Osteocyte (in vitro differentiated cells): ENCODE results near the gene CDCP2. TPM values are rescaled to one million over a fixed set of nuclear protein-coding genes. Genes with fewer than 3 reads are reported as not detected.

Source experiments
- DNase-seq: peaks from one replicate; pipeline ENCODE4 v3.0.0; 2021; ENCODE audit warnings: mixed read lengths; ENCODE audit not compliant: unreplicated experiment; ENCODE audit errors: extremely low spot score
- H3K27ac Mint-ChIP-seq: one replicate; pipeline ENCODE4 v1.8.0; 2021; ENCODE audit warnings: mild to moderate bottlenecking, mixed read lengths; ENCODE audit not compliant: unreplicated experiment
- H3K27me3 Mint-ChIP-seq: one replicate; pipeline ENCODE4 v1.8.0; 2021; ENCODE audit warnings: mixed read lengths; ENCODE audit not compliant: unreplicated experiment
- H3K36me3 Mint-ChIP-seq: one replicate; pipeline ENCODE4 v1.8.0; 2021; ENCODE audit warnings: mixed read lengths; ENCODE audit not compliant: unreplicated experiment
- H3K4me1 Mint-ChIP-seq: one replicate; pipeline ENCODE4 v1.8.0; 2021; ENCODE audit warnings: mixed read lengths; ENCODE audit not compliant: unreplicated experiment
- H3K4me3 Mint-ChIP-seq: one replicate; pipeline ENCODE4 v1.8.0; 2021; ENCODE audit warnings: mild to moderate bottlenecking, moderate library complexity, mixed read lengths; ENCODE audit not compliant: unreplicated experiment
- H3K9me3 Mint-ChIP-seq: one replicate; pipeline ENCODE4 v1.8.0; 2021; ENCODE audit warnings: mixed read lengths; ENCODE audit not compliant: unreplicated experiment
- CTCF ChIP-seq: fragments of 200-600 bp; sonication (generic); IDR thresholded peaks from 2 replicates; pipeline ENCODE4 v1.5.0; 2021; ENCODE audit warnings: antibody characterized with exemption, mild to moderate bottlenecking, moderate library complexity
- total RNA-seq: library from RNA; stranded (reverse); gene quantifications from 2 replicates; pipeline ENCODE4 v1.2.1, GENCODE V29; 2021

Gene CDCP2
- total RNA-seq, 1 donor from 2014 or later, result not detected

GRCh38 chr1:54178296-54179070, 25.7 kb upstream of the CDCP2 start:
- Mint-ChIP-seq H3K4me1 (no peaks in the 10 kb centered on the region), H3K27me3 (no peaks in the 10 kb centered on the region), H3K36me3 (peaks cover 4% of the 10 kb centered on the region), H3K9me3 (no peaks in the 10 kb centered on the region), H3K4me3 (no peak overlapping the region), H3K27ac (no peak overlapping the region)
- no peak for DNase-seq
- no peak for TF ChIP-seq CTCF

DNA sequence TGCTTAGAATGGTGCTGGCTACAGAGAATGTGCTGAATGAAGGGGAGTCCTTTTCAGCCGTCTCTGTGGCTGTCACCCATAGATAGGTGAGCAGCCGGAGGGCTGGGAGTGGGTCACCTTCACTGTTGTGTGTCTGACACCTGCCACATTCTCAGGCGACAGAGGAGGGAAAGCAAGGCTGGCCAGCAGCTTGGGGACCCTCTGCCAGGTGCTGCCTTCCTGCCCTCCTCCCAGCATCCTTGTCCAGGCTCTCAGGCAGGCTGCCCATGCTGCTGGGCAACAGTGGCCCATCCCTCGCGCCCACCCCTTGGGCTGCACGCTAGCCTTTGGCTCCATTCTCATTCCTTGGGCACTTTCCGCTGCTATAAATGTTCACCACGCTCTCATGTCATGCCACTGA, 24.9 kb upstream of the CDCP2 start:
- Mint-ChIP-seq H3K9me3 (no peaks in the 10 kb centered on the region), H3K27me3 (no peaks in the 10 kb centered on the region), H3K36me3 (peaks cover 4% of the 10 kb centered on the region), H3K27ac (no peak overlapping the region), H3K4me1 (peaks cover 1% of the 10 kb centered on the region), H3K4me3 (no peak overlapping the region)
- no peak for DNase-seq
- no peak for TF ChIP-seq CTCF

DNA sequence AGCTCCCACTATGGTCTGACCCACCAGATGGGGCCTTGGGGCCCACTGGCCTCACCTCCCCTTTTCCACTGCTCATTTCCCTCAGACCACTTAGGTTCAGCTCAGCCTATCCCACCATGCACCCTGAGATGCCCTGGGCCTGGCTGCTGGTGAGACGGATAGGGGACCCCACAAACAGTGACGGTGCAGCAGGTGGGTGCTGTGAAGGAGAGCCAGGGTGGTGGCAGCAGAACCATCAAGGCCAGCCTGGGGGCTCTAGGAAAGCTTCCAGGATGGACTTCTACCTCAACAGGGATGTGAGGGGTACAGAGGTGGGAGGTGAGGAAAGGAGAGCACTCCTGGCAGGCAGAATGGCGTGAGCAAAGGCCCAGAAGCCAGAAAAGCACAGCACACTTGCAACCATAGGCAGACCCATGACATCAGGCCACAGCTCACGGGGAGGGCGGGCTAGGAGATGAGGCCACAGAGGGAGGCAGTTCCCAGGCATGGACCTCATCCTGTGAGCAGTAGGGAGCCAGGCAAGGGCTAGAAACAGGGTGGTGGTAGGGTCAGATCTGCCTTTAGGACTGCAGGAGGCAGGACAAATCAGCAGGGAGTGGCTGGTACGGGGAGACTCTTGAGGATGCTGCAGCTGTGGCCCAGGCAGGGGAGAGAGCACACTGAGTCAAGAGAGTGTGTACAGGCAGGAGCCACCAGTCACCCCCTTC, 24.0 kb upstream of the CDCP2 start:
- Mint-ChIP-seq H3K4me3 (no peak overlapping the region), H3K27me3 (no peaks in the 10 kb centered on the region), H3K9me3 (no peaks in the 10 kb centered on the region), H3K27ac (no peak overlapping the region), H3K36me3 (peaks cover 4% of the 10 kb centered on the region), H3K4me1 (peaks cover 3% of the 10 kb centered on the region)
- DNase-seq, result no peak
- no peak for TF ChIP-seq CTCF

DNA sequence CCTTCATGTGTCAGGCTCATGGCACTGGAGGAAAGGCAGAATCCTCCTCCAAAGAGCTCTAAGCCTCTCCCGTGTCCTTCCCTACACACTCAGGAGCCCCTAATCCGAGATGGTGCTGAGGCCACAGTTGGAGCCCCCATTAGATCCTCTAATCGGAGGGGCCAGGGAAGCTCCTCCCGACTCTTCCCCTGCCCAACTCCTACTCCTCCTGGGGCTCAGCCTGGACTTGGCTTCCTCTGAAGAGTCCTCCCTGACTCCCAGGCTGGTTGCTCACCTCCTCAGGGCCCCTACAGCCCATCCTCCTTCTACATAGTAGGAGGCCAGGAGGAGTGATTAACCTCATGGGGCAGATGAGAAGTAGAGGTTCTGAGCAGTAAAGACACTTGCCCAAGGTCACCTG, 21.3 kb upstream of the CDCP2 start:
- no peaks in the 10 kb centered on the region for H3K36me3 Mint-ChIP-seq

More for the DNA sequence above, 21.3 kb upstream of the CDCP2 start:
- Mint-ChIP-seq H3K27ac (no peak overlapping the region), H3K27me3 (no peaks in the 10 kb centered on the region), H3K4me1 (peaks cover 3% of the 10 kb centered on the region), H3K9me3 (no peaks in the 10 kb centered on the region), H3K4me3 (no peak overlapping the region)
- TF ChIP-seq CTCF, result no peak
- DNase-seq, result no peak
